Liver (tissue), 3 donors: ENCODE measurements around the gene AOAH.

Experiments
- EGR1 ChIP-seq, 2 donors: IDR thresholded peaks; 2 replicates each; pipeline ENCODE4 v1.6.1; 2016 to 2018; ENCODE audit warnings: antibody characterized with exemption in 2 of 2, low read depth in 2 of 2
- FOXA2 ChIP-seq: IDR thresholded peaks from 2 replicates; pipeline ENCODE4 v1.6.1; 2016; ENCODE audit warnings: antibody characterized with exemption
- GABPA ChIP-seq, 2 donors: IDR thresholded peaks in 1 of 2; conservative IDR thresholded peaks in 1 of 2; 2 replicates each; pipeline ENCODE4 v1.6.1; 2016; ENCODE audit warnings: antibody characterized with exemption in 2 of 2, mild to moderate bottlenecking in 1 of 2, moderate library complexity in 1 of 2
- HNF4G ChIP-seq: IDR thresholded peaks from 2 replicates; pipeline ENCODE4 v1.6.1; 2016; ENCODE audit warnings: antibody characterized with exemption
- JUND ChIP-seq, 2 donors: IDR thresholded peaks; 2 replicates each; pipeline ENCODE4 v1.6.1; 2016; ENCODE audit warnings: antibody characterized with exemption in 2 of 2
- RAD21 ChIP-seq, 2 donors: IDR thresholded peaks; 2 replicates each; pipeline ENCODE4 v1.6.1; 2016; ENCODE audit warnings: antibody characterized with exemption in 2 of 2, mild to moderate bottlenecking in 2 of 2
- RXRA ChIP-seq, 2 donors: IDR thresholded peaks; 2 replicates each; pipeline ENCODE4 v1.6.1; 2017 to 2018; ENCODE audit warnings: antibody characterized with exemption in 2 of 2, mild to moderate bottlenecking in 1 of 2
- TAF1 ChIP-seq: conservative IDR thresholded peaks from 2 replicates; pipeline ENCODE4 v1.6.1; 2016; ENCODE audit warnings: antibody characterized with exemption, mild to moderate bottlenecking
- YY1 ChIP-seq: IDR thresholded peaks from 2 replicates; pipeline ENCODE4 v1.6.1; 2016; ENCODE audit warnings: antibody characterized with exemption, mild to moderate bottlenecking
- TF ChIP-seq, protein P1 (sequence below): IDR thresholded peaks from 2 replicates; pipeline ENCODE4 v1.6.1; 2016; ENCODE audit warnings: antibody characterized with exemption
- TF ChIP-seq, protein P2 (sequence below): fragments of 150-350 bp; IDR thresholded peaks from 2 replicates; pipeline ENCODE4 v1.5.1; 2017; ENCODE audit warnings: improper control_type of control experiment, low read depth, low read length; ENCODE audit not compliant: missing input control
- TF ChIP-seq, protein P3 (sequence below): IDR thresholded peaks from 2 replicates; pipeline ENCODE4 v1.6.1; 2016; ENCODE audit warnings: antibody characterized with exemption, mild to moderate bottlenecking
- TF ChIP-seq, protein P4 (sequence below): IDR thresholded peaks from 2 replicates; pipeline ENCODE4 v1.6.1; 2016; ENCODE audit warnings: antibody characterized with exemption
- TF ChIP-seq, protein P5 (sequence below): IDR thresholded peaks from 2 replicates; pipeline ENCODE4 v1.6.1; 2016; ENCODE audit warnings: antibody characterized with exemption
- donor health status: healthy.
- donor health status: healthy.

DNA sequence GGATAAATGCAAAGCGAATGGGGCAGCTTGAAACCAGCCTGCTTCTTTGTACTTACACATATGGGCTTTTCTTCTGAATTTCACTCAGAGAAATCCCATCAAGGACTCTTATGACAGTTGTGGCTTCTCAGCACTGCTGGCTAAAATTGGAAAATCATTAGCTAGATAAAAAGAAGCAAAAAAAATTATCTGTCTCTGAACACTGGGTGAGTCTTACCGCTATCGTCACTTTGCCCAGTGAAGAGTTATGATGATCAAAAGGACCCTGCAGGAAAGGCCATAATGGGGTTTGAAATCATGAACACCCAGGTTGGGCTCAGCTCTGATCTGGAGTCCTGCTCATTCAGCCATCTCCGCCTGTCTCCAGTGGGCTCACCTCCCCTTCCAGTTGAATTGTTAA, 34.3 kb downstream of the AOAH start:
- TF ChIP-seq EGR1 (IDR thresholded peaks at IDR 0.05; ENCODE audit: low read depth in 2 of 2), result no peak
- TF ChIP-seq, protein P1, sequence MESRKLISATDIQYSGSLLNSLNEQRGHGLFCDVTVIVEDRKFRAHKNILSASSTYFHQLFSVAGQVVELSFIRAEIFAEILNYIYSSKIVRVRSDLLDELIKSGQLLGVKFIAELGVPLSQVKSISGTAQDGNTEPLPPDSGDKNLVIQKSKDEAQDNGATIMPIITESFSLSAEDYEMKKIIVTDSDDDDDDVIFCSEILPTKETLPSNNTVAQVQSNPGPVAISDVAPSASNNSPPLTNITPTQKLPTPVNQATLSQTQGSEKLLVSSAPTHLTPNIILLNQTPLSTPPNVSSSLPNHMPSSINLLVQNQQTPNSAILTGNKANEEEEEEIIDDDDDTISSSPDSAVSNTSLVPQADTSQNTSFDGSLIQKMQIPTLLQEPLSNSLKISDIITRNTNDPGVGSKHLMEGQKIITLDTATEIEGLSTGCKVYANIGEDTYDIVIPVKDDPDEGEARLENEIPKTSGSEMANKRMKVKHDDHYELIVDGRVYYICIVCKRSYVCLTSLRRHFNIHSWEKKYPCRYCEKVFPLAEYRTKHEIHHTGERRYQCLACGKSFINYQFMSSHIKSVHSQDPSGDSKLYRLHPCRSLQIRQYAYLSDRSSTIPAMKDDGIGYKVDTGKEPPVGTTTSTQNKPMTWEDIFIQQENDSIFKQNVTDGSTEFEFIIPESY, result no peak
- TF ChIP-seq, protein P2, sequence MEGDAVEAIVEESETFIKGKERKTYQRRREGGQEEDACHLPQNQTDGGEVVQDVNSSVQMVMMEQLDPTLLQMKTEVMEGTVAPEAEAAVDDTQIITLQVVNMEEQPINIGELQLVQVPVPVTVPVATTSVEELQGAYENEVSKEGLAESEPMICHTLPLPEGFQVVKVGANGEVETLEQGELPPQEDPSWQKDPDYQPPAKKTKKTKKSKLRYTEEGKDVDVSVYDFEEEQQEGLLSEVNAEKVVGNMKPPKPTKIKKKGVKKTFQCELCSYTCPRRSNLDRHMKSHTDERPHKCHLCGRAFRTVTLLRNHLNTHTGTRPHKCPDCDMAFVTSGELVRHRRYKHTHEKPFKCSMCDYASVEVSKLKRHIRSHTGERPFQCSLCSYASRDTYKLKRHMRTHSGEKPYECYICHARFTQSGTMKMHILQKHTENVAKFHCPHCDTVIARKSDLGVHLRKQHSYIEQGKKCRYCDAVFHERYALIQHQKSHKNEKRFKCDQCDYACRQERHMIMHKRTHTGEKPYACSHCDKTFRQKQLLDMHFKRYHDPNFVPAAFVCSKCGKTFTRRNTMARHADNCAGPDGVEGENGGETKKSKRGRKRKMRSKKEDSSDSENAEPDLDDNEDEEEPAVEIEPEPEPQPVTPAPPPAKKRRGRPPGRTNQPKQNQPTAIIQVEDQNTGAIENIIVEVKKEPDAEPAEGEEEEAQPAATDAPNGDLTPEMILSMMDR, result no peak
- TF ChIP-seq, protein P3, sequence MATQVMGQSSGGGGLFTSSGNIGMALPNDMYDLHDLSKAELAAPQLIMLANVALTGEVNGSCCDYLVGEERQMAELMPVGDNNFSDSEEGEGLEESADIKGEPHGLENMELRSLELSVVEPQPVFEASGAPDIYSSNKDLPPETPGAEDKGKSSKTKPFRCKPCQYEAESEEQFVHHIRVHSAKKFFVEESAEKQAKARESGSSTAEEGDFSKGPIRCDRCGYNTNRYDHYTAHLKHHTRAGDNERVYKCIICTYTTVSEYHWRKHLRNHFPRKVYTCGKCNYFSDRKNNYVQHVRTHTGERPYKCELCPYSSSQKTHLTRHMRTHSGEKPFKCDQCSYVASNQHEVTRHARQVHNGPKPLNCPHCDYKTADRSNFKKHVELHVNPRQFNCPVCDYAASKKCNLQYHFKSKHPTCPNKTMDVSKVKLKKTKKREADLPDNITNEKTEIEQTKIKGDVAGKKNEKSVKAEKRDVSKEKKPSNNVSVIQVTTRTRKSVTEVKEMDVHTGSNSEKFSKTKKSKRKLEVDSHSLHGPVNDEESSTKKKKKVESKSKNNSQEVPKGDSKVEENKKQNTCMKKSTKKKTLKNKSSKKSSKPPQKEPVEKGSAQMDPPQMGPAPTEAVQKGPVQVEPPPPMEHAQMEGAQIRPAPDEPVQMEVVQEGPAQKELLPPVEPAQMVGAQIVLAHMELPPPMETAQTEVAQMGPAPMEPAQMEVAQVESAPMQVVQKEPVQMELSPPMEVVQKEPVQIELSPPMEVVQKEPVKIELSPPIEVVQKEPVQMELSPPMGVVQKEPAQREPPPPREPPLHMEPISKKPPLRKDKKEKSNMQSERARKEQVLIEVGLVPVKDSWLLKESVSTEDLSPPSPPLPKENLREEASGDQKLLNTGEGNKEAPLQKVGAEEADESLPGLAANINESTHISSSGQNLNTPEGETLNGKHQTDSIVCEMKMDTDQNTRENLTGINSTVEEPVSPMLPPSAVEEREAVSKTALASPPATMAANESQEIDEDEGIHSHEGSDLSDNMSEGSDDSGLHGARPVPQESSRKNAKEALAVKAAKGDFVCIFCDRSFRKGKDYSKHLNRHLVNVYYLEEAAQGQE, result no peak
- TF ChIP-seq, protein P4, sequence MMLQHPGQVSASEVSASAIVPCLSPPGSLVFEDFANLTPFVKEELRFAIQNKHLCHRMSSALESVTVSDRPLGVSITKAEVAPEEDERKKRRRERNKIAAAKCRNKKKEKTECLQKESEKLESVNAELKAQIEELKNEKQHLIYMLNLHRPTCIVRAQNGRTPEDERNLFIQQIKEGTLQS, result no peak
- TF ChIP-seq GABPA (IDR thresholded peaks at IDR 0.05 in 1 of 2, conservative IDR thresholded peaks at IDR 0.05 in 1 of 2), result no peak
- no peak for TF ChIP-seq RAD21 (IDR thresholded peaks at IDR 0.05)
- TF ChIP-seq RXRA (IDR thresholded peaks at IDR 0.05), result no peak
- TF ChIP-seq JUND (IDR thresholded peaks at IDR 0.05), result no peak
- no peak for TF ChIP-seq YY1
- TF ChIP-seq TAF1, result no peak
- no peak for TF ChIP-seq FOXA2
- TF ChIP-seq, protein P5, sequence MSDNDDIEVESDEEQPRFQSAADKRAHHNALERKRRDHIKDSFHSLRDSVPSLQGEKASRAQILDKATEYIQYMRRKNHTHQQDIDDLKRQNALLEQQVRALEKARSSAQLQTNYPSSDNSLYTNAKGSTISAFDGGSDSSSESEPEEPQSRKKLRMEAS, result no peak
- no peak for TF ChIP-seq HNF4G
